GM10266 (cell line): ENCODE measurements around the gene RETSAT.
"Not testable (repeated sequence)": the region's sequence is repeated elsewhere in the genome, so short reads cannot be mapped to it uniquely, and the experiment has no call there.

Source experiments
- DNase-seq: peaks from one replicate; pipeline ENCODE4 v3.0.0; 2012; ENCODE audit errors: extremely low spot score
- CTCF ChIP-seq: IDR thresholded peaks from 2 replicates; pipeline ENCODE4 v1.5.1; 2012; ENCODE audit warnings: mild to moderate bottlenecking, low read depth; ENCODE audit not compliant: control insufficient read depth, insufficient read depth; ENCODE audit errors: missing control alignments

RETSAT gene

GRCh38 chr2:85323351-85323987 lies 30.9 kb downstream of the RETSAT start:
- no peak for DNase-seq
- no peak for TF ChIP-seq CTCF

GRCh38 chr2:85319796-85320195 lies 34.5 kb downstream of the RETSAT start:
- TF ChIP-seq CTCF, result no peak
- DNase-seq, result no peak

- no peak for DNase-seq
- no peak for TF ChIP-seq CTCF
These were observed 35.9 kb downstream of the RETSAT start for GRCh38 chr2:85318222-85319074.

GRCh38 chr2:85315921-85316320 lies 38.4 kb downstream of the RETSAT start:
- DNase-seq, result not testable (repeated sequence)

GRCh38 chr2:85314884-85315242 lies 39.5 kb downstream of the RETSAT start:
- no peak for DNase-seq
- no peak for TF ChIP-seq CTCF

GRCh38 chr2:85312404-85312803 lies 41.9 kb downstream of the RETSAT start:
- TF ChIP-seq CTCF, result no peak
- DNase-seq, result no peak

- TF ChIP-seq CTCF, result no peak
- no peak for DNase-seq
These were observed 44.0 kb downstream of the RETSAT start for GRCh38 chr2:85310330-85310729.
